Ovary (tissue), 3 donors: ENCODE data around the gene CYTH2.

Source experiments
- CTCF ChIP-seq, 3 donors: fragments of 450-650 bp in 2 of 3; fragments of 200-600 bp in 1 of 3; IDR thresholded peaks; one replicate each; pipeline versions ENCODE4 v1.5.1 to v1.8.0; 2016 to 2022; ENCODE audit warnings: antibody characterized with exemption in 3 of 3, mild to moderate bottlenecking in 1 of 3
- EP300 ChIP-seq: sonication (generic); formaldehyde crosslinking; IDR thresholded peaks from one replicate; pipeline ENCODE4 v1.6.1; 2017; ENCODE audit warnings: antibody characterized with exemption
- POLR2A ChIP-seq: fragments of 450-650 bp; IDR thresholded peaks from one replicate; pipeline ENCODE4 v1.6.1; 2017; ENCODE audit warnings: antibody characterized with exemption, mild to moderate bottlenecking, moderate library complexity
- donor health status: DM: no; HTN: no; CAD: no.

- TF ChIP-seq POLR2A (no peak), CTCF (IDR thresholded peaks at IDR 0.05) (no peak), EP300 (no peak)
Measured at GRCh38 chr19:48477698-48478338, 8.6 kb downstream of the CYTH2 start.
